Epithelial cell of esophagus (primary cell): ENCODE data around the gene MDH2.
"Not testable (repeated sequence)": the region's sequence is repeated elsewhere in the genome, so short reads cannot be mapped to it uniquely, and the experiment has no call there.

Experiments used
- DNase-seq: peaks from one replicate; pipeline ENCODE4 v3.0.0; 2010; ENCODE audit warnings: low read depth
- H3K4me3 ChIP-seq: 2 replicates; pipeline ENCODE4 v1.5.1; 2011; ENCODE audit warnings: mild to moderate bottlenecking, low read length, control low read depth
- TF ChIP-seq, protein P1 (sequence below): IDR thresholded peaks from 2 replicates; pipeline ENCODE4 v1.5.1; 2011; ENCODE audit warnings: low read depth, mild to moderate bottlenecking, low read length, control low read depth, inconsistent platforms; ENCODE audit not compliant: insufficient read depth; ENCODE audit errors: missing control alignments

Gene MDH2

DNA sequence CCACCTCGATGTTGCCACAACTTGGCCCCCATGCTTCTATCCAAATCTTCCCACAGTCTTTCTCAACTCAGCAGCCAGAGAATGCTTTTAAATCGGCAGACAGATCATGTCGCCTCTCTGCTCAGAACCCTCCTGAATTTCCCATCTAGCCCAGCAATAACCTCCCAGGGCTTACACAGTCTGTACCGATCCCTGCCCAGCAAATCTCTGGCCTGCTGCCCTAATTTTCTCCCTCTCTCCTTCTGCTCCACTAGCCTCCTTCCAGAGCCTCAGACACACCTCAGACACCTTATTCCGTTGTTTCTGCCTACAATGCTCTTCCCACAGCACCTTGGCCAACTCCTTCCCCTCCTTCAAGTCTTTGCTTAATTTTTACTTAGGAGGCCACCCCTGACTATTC is 32.3 kb downstream of the MDH2 start:
- TF ChIP-seq, protein P1, sequence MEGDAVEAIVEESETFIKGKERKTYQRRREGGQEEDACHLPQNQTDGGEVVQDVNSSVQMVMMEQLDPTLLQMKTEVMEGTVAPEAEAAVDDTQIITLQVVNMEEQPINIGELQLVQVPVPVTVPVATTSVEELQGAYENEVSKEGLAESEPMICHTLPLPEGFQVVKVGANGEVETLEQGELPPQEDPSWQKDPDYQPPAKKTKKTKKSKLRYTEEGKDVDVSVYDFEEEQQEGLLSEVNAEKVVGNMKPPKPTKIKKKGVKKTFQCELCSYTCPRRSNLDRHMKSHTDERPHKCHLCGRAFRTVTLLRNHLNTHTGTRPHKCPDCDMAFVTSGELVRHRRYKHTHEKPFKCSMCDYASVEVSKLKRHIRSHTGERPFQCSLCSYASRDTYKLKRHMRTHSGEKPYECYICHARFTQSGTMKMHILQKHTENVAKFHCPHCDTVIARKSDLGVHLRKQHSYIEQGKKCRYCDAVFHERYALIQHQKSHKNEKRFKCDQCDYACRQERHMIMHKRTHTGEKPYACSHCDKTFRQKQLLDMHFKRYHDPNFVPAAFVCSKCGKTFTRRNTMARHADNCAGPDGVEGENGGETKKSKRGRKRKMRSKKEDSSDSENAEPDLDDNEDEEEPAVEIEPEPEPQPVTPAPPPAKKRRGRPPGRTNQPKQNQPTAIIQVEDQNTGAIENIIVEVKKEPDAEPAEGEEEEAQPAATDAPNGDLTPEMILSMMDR = no peak
- DNase-seq = no peak
- H3K4me3 ChIP-seq = no peak overlapping the region

DNA sequence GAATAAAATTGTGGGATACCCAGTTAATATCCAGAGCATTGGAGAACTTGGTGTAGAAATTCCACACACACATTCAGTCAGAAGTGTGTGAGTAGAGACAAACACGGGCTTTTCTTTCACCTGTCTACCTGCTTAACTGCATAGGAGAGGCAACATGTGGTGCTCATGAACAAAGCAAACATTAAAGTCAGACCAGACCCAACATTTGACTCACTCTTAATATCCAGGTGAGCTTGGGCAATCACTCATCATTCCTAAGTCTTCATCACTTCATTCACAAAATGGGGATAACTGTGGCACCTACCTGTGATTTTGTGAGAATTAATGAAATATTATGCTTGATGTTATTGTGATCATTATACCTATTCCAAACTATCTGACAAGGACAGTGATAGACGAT is 36.2 kb downstream of the MDH2 start:
- DNase-seq = peak; percentile 85

DNA sequence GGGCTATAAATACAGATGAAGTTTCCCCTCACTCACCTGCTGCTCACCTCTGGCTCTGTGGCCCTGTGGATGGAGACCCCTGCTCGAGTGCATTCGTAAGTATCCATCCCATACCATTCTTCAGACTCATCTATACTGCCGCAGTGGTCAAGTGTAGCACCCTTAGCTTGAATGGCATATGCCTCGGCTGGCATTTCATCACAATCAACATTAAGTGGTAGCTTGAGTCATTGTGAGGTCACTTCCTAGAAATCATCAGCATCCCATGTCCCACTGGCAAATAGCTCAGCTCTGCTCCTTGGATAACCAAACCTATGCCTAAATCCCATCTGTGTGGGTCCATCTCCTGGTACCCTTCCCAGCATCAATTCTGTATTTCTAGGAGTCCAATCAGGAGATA is 38.2 kb downstream of the MDH2 start:
- no peak overlapping the region for H3K4me3 ChIP-seq
- peak; percentile 82 for DNase-seq
- TF ChIP-seq, protein P1 = no peak

More for the DNA sequence above, 36.2 kb downstream of the MDH2 start:
- H3K4me3 ChIP-seq = not testable (repeated sequence)

DNA sequence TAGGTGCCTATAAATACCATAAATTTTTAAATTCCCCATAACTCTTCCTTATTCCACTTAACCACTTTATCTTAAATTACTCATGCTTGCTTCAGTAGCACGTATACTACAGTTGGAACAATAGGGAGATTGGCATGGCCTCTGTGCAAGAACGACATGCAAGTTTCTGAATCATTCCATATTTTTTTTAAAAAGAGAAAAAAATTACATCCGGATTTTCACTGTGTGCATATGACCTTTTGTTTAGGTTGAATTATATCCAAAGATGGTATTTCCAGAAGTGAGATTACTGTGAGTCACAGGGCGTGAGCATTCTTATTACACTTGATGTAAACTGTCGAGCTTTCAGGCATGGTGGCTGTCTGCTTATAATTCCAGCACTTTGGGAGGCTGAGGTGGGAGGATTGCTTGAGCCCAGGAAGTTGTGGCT is 39.5 kb downstream of the MDH2 start:
- DNase-seq = peak; percentile 94
- H3K4me3 ChIP-seq = not testable (repeated sequence)

DNA sequence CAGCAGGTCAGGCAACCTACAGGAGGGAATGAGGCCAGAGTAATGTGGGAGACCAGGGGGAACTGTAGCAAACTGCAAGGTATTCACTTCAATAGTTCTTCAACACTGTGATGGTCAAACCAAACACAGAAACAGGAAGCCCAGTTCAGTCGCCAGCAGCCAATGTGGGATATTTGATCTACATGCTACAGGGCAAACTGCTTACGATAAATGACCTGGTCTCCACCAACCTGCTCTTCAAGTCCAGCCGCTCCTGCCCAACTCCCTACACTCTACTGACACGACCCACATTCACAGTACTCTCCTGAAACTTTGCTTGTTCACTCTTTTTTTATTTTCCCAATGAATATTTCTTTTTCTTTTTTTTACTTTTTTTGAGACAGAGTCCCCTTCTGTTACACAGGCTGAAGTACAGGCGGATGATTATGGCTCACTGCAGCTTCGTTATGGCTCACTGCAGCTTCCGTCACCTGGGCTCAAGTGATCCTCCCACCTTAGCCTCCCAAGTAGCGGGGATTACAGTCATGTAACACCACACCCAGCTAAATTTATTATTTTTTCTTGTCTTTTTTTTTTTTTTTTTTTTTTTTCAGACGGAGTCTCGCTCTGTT is 42.1 kb downstream of the MDH2 start:
- TF ChIP-seq, protein P1 = no peak
- no peak overlapping the region for H3K4me3 ChIP-seq
- DNase-seq = peak; percentile 61

DNA sequence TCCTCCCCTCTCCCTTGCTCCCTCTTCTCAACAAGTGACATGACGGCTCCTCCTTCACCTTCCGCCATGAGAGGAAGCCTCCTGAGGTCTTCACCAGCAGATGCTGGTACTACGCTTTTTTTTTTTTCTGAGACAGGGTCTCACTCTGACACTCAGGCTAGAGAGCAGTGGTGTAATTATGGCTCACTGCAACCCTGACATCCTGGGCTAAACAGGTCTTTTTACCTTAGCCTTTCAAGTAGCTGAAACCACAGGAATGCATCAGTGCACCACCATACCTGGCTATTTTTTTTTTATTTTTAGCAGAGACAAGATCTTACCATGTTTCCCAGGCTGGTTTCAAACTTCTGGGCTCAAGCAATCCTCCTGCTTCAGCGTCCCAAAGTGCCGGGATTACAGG is 43.6 kb downstream of the MDH2 start:
- TF ChIP-seq, protein P1 = no peak
- no peak overlapping the region for H3K4me3 ChIP-seq
- DNase-seq = peak; percentile 32

DNA sequence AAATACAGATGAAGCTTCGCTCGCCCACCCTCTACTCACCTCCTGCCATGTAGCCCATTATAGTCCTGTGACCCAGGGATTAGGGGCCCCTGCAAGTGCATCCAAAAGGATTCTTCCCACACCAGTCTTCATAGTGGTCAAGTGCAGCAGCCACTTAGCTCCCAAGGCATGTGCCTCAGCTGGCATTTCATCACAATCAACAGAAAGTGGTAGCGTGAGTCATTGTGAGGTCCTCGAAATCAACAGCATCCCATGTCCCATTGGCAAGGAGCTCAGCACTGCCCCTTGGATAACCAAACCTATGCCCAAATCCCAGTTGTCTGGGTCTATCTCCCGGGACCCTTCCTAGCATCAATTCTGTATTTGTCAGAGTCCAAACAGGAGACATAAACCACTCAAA is 45.6 kb downstream of the MDH2 start:
- H3K4me3 ChIP-seq = not testable (repeated sequence)
- DNase-seq = peak; percentile 37

DNA sequence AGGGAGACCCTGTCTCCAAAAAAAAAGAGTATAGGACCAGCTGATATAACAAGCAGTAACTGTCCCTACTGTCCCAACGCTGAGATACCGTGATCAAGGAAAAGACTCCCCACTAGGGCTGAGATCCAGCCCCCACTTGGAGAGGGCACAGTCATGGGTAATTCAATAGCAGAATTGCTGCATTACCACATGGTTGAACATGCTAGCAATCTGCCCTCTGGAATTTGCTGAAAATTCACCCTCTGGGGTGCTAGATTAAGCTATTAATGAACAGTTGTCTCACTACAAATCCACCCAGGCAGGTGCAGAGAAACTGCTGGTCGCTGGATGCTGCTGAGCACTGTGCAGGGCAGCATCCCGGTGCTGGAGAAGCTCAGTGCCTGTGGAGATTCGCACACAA is 46.4 kb downstream of the MDH2 start:
- not testable (repeated sequence) for H3K4me3 ChIP-seq, DNase-seq

DNA sequence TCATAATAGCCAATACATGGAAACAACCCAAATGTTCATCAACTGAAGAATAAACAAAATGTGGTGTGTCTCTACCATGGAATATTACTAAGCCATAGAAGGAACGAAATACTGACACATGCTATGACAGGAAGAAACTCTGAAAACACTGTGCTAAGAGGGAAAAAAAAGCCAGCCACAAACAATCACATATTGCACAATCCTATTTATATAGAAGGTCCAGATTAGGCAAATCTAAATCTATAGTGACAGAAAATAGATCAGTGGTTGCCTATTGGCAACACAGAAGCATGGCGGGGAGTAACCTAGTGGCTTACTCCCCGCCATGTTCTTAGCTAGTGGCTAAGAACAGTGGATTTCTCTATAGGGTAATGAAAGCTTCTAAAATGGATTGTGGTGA is 48.0 kb downstream of the MDH2 start:
- no peak overlapping the region for H3K4me3 ChIP-seq
- TF ChIP-seq, protein P1 = no peak
- DNase-seq = no peak

DNA sequence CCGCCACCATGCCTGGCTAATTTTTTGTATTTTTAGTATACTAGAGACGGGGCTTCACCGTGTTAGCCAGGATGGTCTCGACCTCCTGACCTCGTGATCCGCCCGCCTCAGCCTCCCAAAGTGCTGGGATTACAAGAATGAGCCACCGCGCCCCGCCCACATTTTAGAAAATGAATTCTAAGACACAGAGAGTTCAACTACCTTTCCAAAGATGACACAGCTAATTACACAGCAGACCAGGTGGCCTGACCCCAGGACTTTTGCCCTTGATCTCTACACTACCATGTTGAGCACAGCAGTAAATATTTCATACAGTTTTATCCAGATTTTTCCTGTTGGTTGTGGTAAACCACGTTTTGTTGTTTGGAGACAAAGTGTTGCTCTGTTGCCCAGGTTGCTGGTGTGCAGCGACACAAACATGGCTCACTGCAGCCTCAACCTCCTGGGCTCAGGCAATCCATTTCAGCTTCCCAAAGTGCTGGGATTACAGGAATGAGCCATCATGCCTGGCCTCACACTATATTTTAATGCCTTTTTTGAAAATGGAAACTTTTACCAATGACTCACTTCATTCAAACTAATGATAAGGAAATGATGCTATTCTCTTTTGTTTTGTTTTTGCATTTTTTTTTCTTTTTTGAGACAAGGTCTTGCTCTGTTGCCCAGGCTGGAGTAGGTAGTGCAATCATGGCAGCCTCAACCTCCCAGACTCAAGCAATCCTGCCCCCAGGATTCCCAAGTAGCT is 54.0 kb downstream of the MDH2 start:
- DNase-seq, H3K4me3 ChIP-seq: not testable (repeated sequence)

DNA sequence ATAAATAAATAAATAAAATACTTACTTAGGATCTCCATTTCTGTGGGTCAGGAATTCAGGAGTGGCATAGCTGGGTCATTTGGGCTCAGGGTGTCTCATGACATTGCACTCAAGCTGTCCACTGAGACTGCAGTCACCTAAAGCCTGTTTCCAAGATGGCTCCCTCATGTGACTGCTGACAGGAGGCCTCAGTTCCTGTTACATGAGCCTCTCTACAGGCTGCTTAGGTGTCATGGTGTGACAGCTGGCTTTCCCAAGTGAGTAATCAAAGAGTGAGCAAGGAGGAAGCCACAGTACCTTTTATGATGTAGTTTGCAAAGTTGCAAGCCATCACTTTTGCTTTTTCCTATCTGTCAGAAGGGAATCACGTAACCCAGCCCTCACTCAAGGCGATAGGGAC is 55.9 kb downstream of the MDH2 start:
- H3K4me3 ChIP-seq, DNase-seq: not testable (repeated sequence)

DNA sequence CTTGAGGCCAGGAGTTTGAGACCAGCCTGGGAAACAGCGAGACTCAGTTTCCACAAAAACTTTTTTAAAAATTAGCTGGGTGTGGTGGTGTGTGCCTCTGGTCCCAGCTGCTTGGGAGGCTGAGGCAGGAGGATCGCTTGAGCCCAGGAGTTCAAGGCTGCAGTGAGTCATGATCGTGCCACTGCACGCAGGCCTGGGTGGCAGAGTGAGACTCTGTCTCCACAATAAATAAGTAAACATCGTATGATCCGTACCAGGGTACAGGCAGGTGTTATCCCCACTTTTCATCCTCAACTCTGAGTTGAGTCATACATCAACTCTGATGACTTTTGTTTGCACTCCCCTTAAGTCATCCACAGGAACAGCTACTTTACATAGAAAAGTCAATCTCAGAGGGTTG is 58.2 kb downstream of the MDH2 start:
- not testable (repeated sequence) for H3K4me3 ChIP-seq
- DNase-seq = peak; percentile 86
